HK-2 (cell line): ENCODE measurements around the gene SLC1A3.
"Not testable (repeated sequence)": the region's sequence is repeated elsewhere in the genome, so short reads cannot be mapped to it uniquely, and the experiment has no call there.

ENCODE experiments used
- DNase-seq: peaks from one replicate; pipeline ENCODE4 v3.0.0-alpha.2; 2018; ENCODE audit not compliant: unreplicated experiment

The SLC1A3 gene

GRCh38 chr5:36606428-36607113, at the start of gene SLC1A3:
TSS of gene SLC1A3 (plus strand) at chr5:36606606. CDS start at chr5:36608424, 1,818 bp downstream.
- DNase-seq = peak; percentile 51

- no peak for DNase-seq
Measured at GRCh38 chr5:36558641-36559040, 47.8 kb upstream of the SLC1A3 start.

- no peak for DNase-seq
Measured at GRCh38 chr5:36561601-36562000, 44.8 kb upstream of the SLC1A3 start.

GRCh38 chr5:36569491-36569890, 36.9 kb upstream of the SLC1A3 start:
- no peak for DNase-seq

GRCh38 chr5:36570301-36571095, 35.9 kb upstream of the SLC1A3 start:
- no peak for DNase-seq

- DNase-seq = no peak
Measured at GRCh38 chr5:36571401-36572042, 34.9 kb upstream of the SLC1A3 start.

- DNase-seq = peak; percentile 37
Measured at GRCh38 chr5:36573438-36573837, 33.0 kb upstream of the SLC1A3 start.

- no peak for DNase-seq
Measured at GRCh38 chr5:36575361-36575781, 31.0 kb upstream of the SLC1A3 start.

- DNase-seq = no peak
Measured at GRCh38 chr5:36576721-36577120, 29.7 kb upstream of the SLC1A3 start.

- not testable (repeated sequence) for DNase-seq
Measured at GRCh38 chr5:36579858-36580257, 26.5 kb upstream of the SLC1A3 start.

- no peak for DNase-seq
Measured at GRCh38 chr5:36581070-36581469, 25.3 kb upstream of the SLC1A3 start.

GRCh38 chr5:36584009-36584875, 22.2 kb upstream of the SLC1A3 start:
- no peak for DNase-seq

GRCh38 chr5:36585701-36586100, 20.7 kb upstream of the SLC1A3 start:
- DNase-seq = no peak

- no peak for DNase-seq
Measured at GRCh38 chr5:36587354-36587753, 19.1 kb upstream of the SLC1A3 start.

GRCh38 chr5:36589735-36590134, 16.7 kb upstream of the SLC1A3 start:
- not testable (repeated sequence) for DNase-seq

GRCh38 chr5:36590513-36591286, 15.7 kb upstream of the SLC1A3 start:
- no peak for DNase-seq

GRCh38 chr5:36593867-36594266, 12.5 kb upstream of the SLC1A3 start:
- no peak for DNase-seq

GRCh38 chr5:36596247-36596646, 10.2 kb upstream of the SLC1A3 start:
- no peak for DNase-seq

- DNase-seq = no peak
Measured at GRCh38 chr5:36596756-36597155, 9.7 kb upstream of the SLC1A3 start.

- DNase-seq = no peak
Measured at GRCh38 chr5:36598045-36598444, 8.4 kb upstream of the SLC1A3 start.
